Panc1 (cell line): ENCODE results near the gene PROM1. TPM values are rescaled to one million over a fixed set of nuclear protein-coding genes. Genes with fewer than 3 reads are reported as not detected.

Experiments
- ATAC-seq: fragments of 200-7000 bp; cut with Tn5 transposase; 2 replicates; pipeline ENCODE4 v1.9.1; 2020; ENCODE audit warnings: mild to moderate bottlenecking, moderate library complexity
- BruUV-seq: library from RNA; stranded (reverse); fragments of 400-500 nt; replicated peaks from 2 replicates; lab custom pipeline; 2021; lab: Mats Ljungman, UMichigan
- CTCF ChIA-PET: fragments of 300-600 bp; sonication (Branson Sonifier 250); formaldehyde crosslinking; loops from one replicate; lab custom pipeline; 2022; ENCODE audit warnings: antibody characterized with exemption; lab: Charles Lee
- POLR2A ChIA-PET: fragments of 300-600 bp; sonication (Branson Sonifier 250); formaldehyde crosslinking; loops from one replicate; lab custom pipeline; 2022; ENCODE audit warnings: antibody characterized with exemption; lab: Charles Lee
- DNase-seq: peaks from one replicate; pipeline ENCODE4 v3.0.0-alpha.2; 2010; ENCODE audit warnings: low read depth, low spot score
- H3K27ac ChIP-seq: 2 replicates; pipeline ENCODE4 v1.5.1; 2011; ENCODE audit warnings: mild to moderate bottlenecking, low read length, inconsistent platforms
- H3K27me3 ChIP-seq: fragments of 200-500 bp; sonication (Bioruptor generic); 2 replicates; pipeline ENCODE4 v1.6.0; 2014; ENCODE audit warnings: low read length, inconsistent platforms; ENCODE audit not compliant: control insufficient read depth, insufficient read depth
- H3K36me3 ChIP-seq: fragments of 200-500 bp; sonication (Bioruptor generic); 2 replicates; pipeline ENCODE4 v1.5.1; 2014; ENCODE audit warnings: inconsistent platforms, mild to moderate bottlenecking, low read length, moderate library complexity; ENCODE audit not compliant: control insufficient read depth, insufficient read depth
- H3K4me1 ChIP-seq: 2 replicates; pipeline ENCODE4 v1.5.1; 2011; ENCODE audit warnings: inconsistent platforms, mild to moderate bottlenecking, low read length, moderate library complexity; ENCODE audit not compliant: control insufficient read depth, insufficient read depth
- H3K4me3 ChIP-seq, 2 experiments: 2 replicates each; pipeline ENCODE4 v1.5.1; 2011 to 2012; ENCODE audit warnings: low read depth in 2 of 2, low read length in 2 of 2, mild to moderate bottlenecking in 2 of 2, inconsistent platforms in 1 of 2, moderate library complexity in 1 of 2
- H3K9me3 ChIP-seq: fragments of 200-500 bp; sonication (Bioruptor generic); 2 replicates; pipeline ENCODE4 v1.5.1; 2014; ENCODE audit warnings: low read depth, mild to moderate bottlenecking, inconsistent platforms, low read length, moderate library complexity; ENCODE audit not compliant: control insufficient read depth, insufficient read depth
- CTCF ChIP-seq: fragments of 450-650 bp; IDR thresholded peaks from 2 replicates; pipeline ENCODE4 v1.5.1; 2017; ENCODE audit warnings: mild to moderate bottlenecking
- POLR2AphosphoS5 ChIP-seq: IDR thresholded peaks from 2 replicates; pipeline ENCODE4 v1.6.1; 2012; ENCODE audit warnings: mild to moderate bottlenecking, low read depth, low read length, moderate library complexity
- REST ChIP-seq, 2 experiments: IDR thresholded peaks; 2 replicates each; pipeline ENCODE4 v1.6.1; 2011 to 2012; ENCODE audit warnings: low read depth in 2 of 2, control low read depth in 1 of 2, low read length in 1 of 2, mild to moderate bottlenecking in 1 of 2, moderate library complexity in 1 of 2; ENCODE audit not compliant: insufficient read depth in 1 of 2
- SIN3A ChIP-seq: IDR thresholded peaks from 2 replicates; pipeline ENCODE4 v1.6.1; 2012; ENCODE audit warnings: low read depth, mild to moderate bottlenecking, low read length, moderate library complexity, borderline replicate concordance; ENCODE audit not compliant: insufficient read depth
- TCF7L2 ChIP-seq: IDR thresholded peaks from 2 replicates; pipeline ENCODE4 v1.6.1; 2011; ENCODE audit warnings: mild to moderate bottlenecking, low read depth, low read length, inconsistent platforms
- in situ Hi-C: cut with HindIII; loops from 2 replicates; pipeline ENCODE4 v1.10.0; 2016; ENCODE audit warnings: low sequenced_read_pairs, low pct_unique_long_range_greater_than_20kb
- intact Hi-C: fragments of 100-400 bp; cut with micrococcal nuclease; formaldehyde crosslinking; loops from one replicate; pipeline ENCODE4 v1.10.0; 2022; ENCODE audit not compliant: unreplicated experiment
- total RNA-seq: library from RNA; stranded (reverse); gene quantifications from one replicate; pipeline ENCODE4 v1.2.1, GENCODE V29; 2021; ENCODE audit not compliant: unreplicated experiment

PROM1 gene
- total RNA-seq, 1 experiment from 2014 or later = 0.18 TPM

- in situ Hi-C loops (no loop called here), intact Hi-C loops (no loop called here)
- ChIA-PET CTCF (no interaction called here), POLR2A (no interaction called here)
- Histone ChIP-seq H3K4me1 (no peaks in the 10 kb centered on the region), H3K27ac (no peak overlapping the region), H3K9me3 (no peaks in the 10 kb centered on the region), H3K27me3 (no peaks in the 10 kb centered on the region), H3K36me3 (no peaks in the 10 kb centered on the region), H3K4me3 (no peak overlapping the region)
- DNase-seq (no peak), ATAC-seq (no peak)
- TF ChIP-seq TCF7L2 = no peak
- no peak for TF ChIP-seq CTCF
- TF ChIP-seq SIN3A = no peak
- no peak for TF ChIP-seq POLR2AphosphoS5
- no peak for TF ChIP-seq REST (IDR thresholded peaks at IDR 0.05; ENCODE audit: insufficient read depth in 1 of 2, low read depth in 2 of 2, low read length in 1 of 2)
- no TSS peak for BruUV-seq
Measured at GRCh38 chr4:16126714-16127113, 42.9 kb upstream of the PROM1 start.

GRCh38 chr4:16125571-16126445 lies 42.0 kb upstream of the PROM1 start:
- BruUV-seq = no TSS peak
- ATAC-seq = no peak
- no peaks in the 10 kb centered on the region for H3K4me1 ChIP-seq
- H3K9me3 ChIP-seq = no peaks in the 10 kb centered on the region
- CTCF ChIA-PET = no interaction called here
- intact Hi-C loops (no loop called here), in situ Hi-C loops (no loop called here)
- TF ChIP-seq REST (IDR thresholded peaks at IDR 0.05; ENCODE audit: insufficient read depth in 1 of 2, low read depth in 2 of 2, low read length in 1 of 2) = no peak
- no peak for TF ChIP-seq POLR2AphosphoS5
- no peak for TF ChIP-seq SIN3A
- no peak for TF ChIP-seq CTCF
- no peak for TF ChIP-seq TCF7L2
- no peaks in the 10 kb centered on the region for H3K36me3 ChIP-seq
- no peak for DNase-seq
- no peak overlapping the region for H3K27ac ChIP-seq
- H3K4me3 ChIP-seq = no peak overlapping the region
- POLR2A ChIA-PET = no interaction called here
- H3K27me3 ChIP-seq = no peaks in the 10 kb centered on the region
